ENCODE measurements around the gene ERC2. TPM values are rescaled to one million over a fixed set of nuclear protein-coding genes. Genes with fewer than 3 reads are reported as not detected.

ERC2 gene
- total RNA-seq, 2 donors from 2014 or later: 0.21 to 0.30 TPM

- intact Hi-C loops (cut with DNase I): no loop called here
- TF ChIP-seq CTCF (IDR thresholded peaks at IDR 0.05): no peak
- Histone ChIP-seq H3K9me3 (no peaks in the 10 kb centered on the region), H3K27me3 (no peaks in the 10 kb centered on the region), H3K9ac (ENCODE audit: low read depth in 2 of 2, low read length in 2 of 2) (no peak overlapping the region), H3K4me1 (no peaks in the 10 kb centered on the region), H3K27ac (no peak overlapping the region), H3K36me3 (no peaks in the 10 kb centered on the region), H3K4me3 (no peak overlapping the region)
- no peak for DNase-seq
Observed at GRCh38 chr3:56131974-56132590, 336.2 kb downstream of the ERC2 start.

GRCh38 chr3:56130036-56130435, 338.2 kb downstream of the ERC2 start:
- intact Hi-C loops (cut with DNase I): no loop called here
- Histone ChIP-seq H3K9ac (ENCODE audit: low read depth in 2 of 2, low read length in 2 of 2) (no peak overlapping the region), H3K4me1 (no peaks in the 10 kb centered on the region), H3K27me3 (no peaks in the 10 kb centered on the region), H3K36me3 (no peaks in the 10 kb centered on the region), H3K27ac (no peak overlapping the region), H3K9me3 (no peaks in the 10 kb centered on the region), H3K4me3 (no peak overlapping the region)
- DNase-seq: no peak
- no peak for TF ChIP-seq CTCF (IDR thresholded peaks at IDR 0.05)

- intact Hi-C loops (cut with DNase I): no loop called here
- H3K9me3 ChIP-seq: no peaks in the 10 kb centered on the region
- H3K27me3 ChIP-seq: no peaks in the 10 kb centered on the region
- no peaks in the 10 kb centered on the region for H3K36me3 ChIP-seq
- no peak for DNase-seq
- no peak for TF ChIP-seq CTCF (IDR thresholded peaks at IDR 0.05)
- no peak overlapping the region for H3K4me3 ChIP-seq
- no peak overlapping the region for H3K9ac ChIP-seq (ENCODE audit: low read depth in 2 of 2, low read length in 2 of 2)
- H3K27ac ChIP-seq: no peak overlapping the region
- no peaks in the 10 kb centered on the region for H3K4me1 ChIP-seq
Observed at GRCh38 chr3:56126632-56127031, 341.6 kb downstream of the ERC2 start.

GRCh38 chr3:56125358-56126005, 342.8 kb downstream of the ERC2 start:
- H3K36me3 ChIP-seq: no peaks in the 10 kb centered on the region
- no peak overlapping the region for H3K4me3 ChIP-seq
- intact Hi-C loops (cut with DNase I): no loop called here
- no peak for DNase-seq
- H3K4me1 ChIP-seq: no peaks in the 10 kb centered on the region
- H3K9me3 ChIP-seq: no peaks in the 10 kb centered on the region
- no peak overlapping the region for H3K9ac ChIP-seq (ENCODE audit: low read depth in 2 of 2, low read length in 2 of 2)
- H3K27ac ChIP-seq: no peak overlapping the region
- no peak for TF ChIP-seq CTCF (IDR thresholded peaks at IDR 0.05)
- no peaks in the 10 kb centered on the region for H3K27me3 ChIP-seq

- no peaks in the 10 kb centered on the region for H3K4me1 ChIP-seq
- no peaks in the 10 kb centered on the region for H3K27me3 ChIP-seq
- no peak for TF ChIP-seq CTCF (IDR thresholded peaks at IDR 0.05)
- no peak overlapping the region for H3K4me3 ChIP-seq
- no peak overlapping the region for H3K9ac ChIP-seq (ENCODE audit: low read depth in 2 of 2, low read length in 2 of 2)
- no peak overlapping the region for H3K27ac ChIP-seq
- H3K36me3 ChIP-seq: no peaks in the 10 kb centered on the region
- DNase-seq: no peak
- no peaks in the 10 kb centered on the region for H3K9me3 ChIP-seq
- intact Hi-C loops (cut with DNase I): no loop called here
Observed at GRCh38 chr3:56124546-56124945, 343.7 kb downstream of the ERC2 start.
